SU-DHL-6 (cell line): Measurements from ENCODE around the gene LRRC4B.

Experiments used
- H2AFZ ChIP-seq: fragments of 200-600 bp; sonication (generic); 2 replicates; pipeline ENCODE4 v1.6.1; 2014; ENCODE audit warnings: low read depth, mild to moderate bottlenecking, moderate library complexity, mixed read lengths, antibody characterized with exemption, low read length; ENCODE audit not compliant: severe bottlenecking
- H3F3A ChIP-seq: fragments of 200-600 bp; shearing (Covaris generic); 2 replicates; pipeline ENCODE4 v1.6.0; 2016; ENCODE audit warnings: antibody characterized with exemption, mild to moderate bottlenecking; ENCODE audit not compliant: insufficient read depth
- H3K27ac ChIP-seq: fragments of 200-600 bp; sonication (generic); 2 replicates; pipeline ENCODE4 v1.5.1; 2016; ENCODE audit warnings: low read depth, mild to moderate bottlenecking, low read length, moderate library complexity, mixed read lengths
- H3K27me3 ChIP-seq: fragments of 200-600 bp; sonication (generic), shearing (Covaris generic); 2 replicates; pipeline ENCODE4 v1.6.0; 2014; ENCODE audit warnings: mild to moderate bottlenecking, low read length
- H3K36me3 ChIP-seq: fragments of 200-600 bp; sonication (generic); 2 replicates; pipeline ENCODE4 v1.6.1; 2014; ENCODE audit warnings: mild to moderate bottlenecking, low read length, mixed read lengths
- H3K4me2 ChIP-seq: fragments of 300-600, 200-600 bp; shearing (Covaris generic), sonication (generic); 2 replicates; pipeline ENCODE4 v1.6.0; 2014; ENCODE audit warnings: low read length, low read depth, mild to moderate bottlenecking; ENCODE audit not compliant: poor library complexity, severe bottlenecking
- H3K4me3 ChIP-seq: fragments of 200-600 bp; sonication (generic); 2 replicates; pipeline ENCODE4 v1.5.1; 2014; ENCODE audit warnings: antibody characterized with exemption, low read length, mild to moderate bottlenecking, mixed read lengths; ENCODE audit not compliant: insufficient read depth, poor library complexity, severe bottlenecking
- H3K79me2 ChIP-seq: fragments of 200-600 bp; sonication (generic); 2 replicates; pipeline ENCODE4 v1.6.1; 2014; ENCODE audit warnings: mild to moderate bottlenecking, low read length, moderate library complexity; ENCODE audit not compliant: insufficient read depth
- H3K9ac ChIP-seq: fragments of 200-600 bp; sonication (generic); 2 replicates; pipeline ENCODE4 v1.7.0; 2014; ENCODE audit warnings: mild to moderate bottlenecking, low read length
- H3K9me2 ChIP-seq: fragments of 200-600 bp; sonication (generic); replicated peaks from 2 replicates; pipeline ENCODE4 v1.6.1; 2014; ENCODE audit warnings: low read length; ENCODE audit not compliant: insufficient read depth
- H3K9me3 ChIP-seq: fragments of 200-600 bp; sonication (generic); 2 replicates; pipeline ENCODE4 v1.6.1; 2014; ENCODE audit warnings: low read length, mixed read lengths; ENCODE audit not compliant: insufficient read depth
- H4K20me1 ChIP-seq: fragments of 200-600 bp; sonication (generic); 2 replicates; pipeline ENCODE4 v1.6.1; 2014; ENCODE audit warnings: low read depth, mild to moderate bottlenecking, antibody characterized with exemption, low read length, moderate library complexity, mixed read lengths
- EZH2phosphoT487 ChIP-seq: fragments of 200-600 bp; sonication (generic), shearing (Covaris generic); conservative IDR thresholded peaks from 2 replicates; pipeline ENCODE4 v1.6.1; 2018; ENCODE audit warnings: mild to moderate bottlenecking, antibody characterized with exemption, low read length, moderate library complexity, mixed read lengths
- TF ChIP-seq, protein P1 (sequence below): fragments of 200-600 bp; sonication (generic); IDR thresholded peaks from one replicate; pipeline ENCODE4 v1.5.1; 2017; ENCODE audit warnings: antibody characterized with exemption, mild to moderate bottlenecking, low read length, moderate library complexity; ENCODE audit not compliant: insufficient read depth, poor library complexity, severe bottlenecking

Gene LRRC4B

DNA sequence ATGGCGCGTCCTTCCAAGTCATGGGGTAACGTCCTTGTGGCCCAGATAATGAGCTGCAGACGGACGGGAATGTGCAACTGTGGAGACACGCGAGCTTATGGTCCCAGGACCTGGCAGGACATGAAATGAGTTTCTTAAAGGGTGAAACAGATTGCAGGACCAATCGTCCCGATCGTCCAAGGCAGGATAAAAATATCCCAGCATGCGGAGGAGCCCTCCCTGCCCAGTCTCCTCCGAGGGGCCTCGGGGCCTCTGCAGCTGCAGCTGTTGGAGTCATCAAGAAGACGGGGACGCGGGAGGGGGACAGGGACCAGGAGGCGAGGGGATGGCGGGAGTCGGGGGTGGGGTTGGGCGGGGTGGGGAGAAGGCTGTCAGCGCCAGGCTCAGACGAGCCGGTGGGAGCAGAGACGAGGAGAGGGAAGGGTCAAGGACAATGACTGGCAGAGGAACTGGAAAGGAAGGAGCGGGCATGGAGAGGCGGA is 77.2 kb downstream of the LRRC4B start:
- no peak overlapping the region for H3K4me2 ChIP-seq
- 0 out of 2 replicates have a peak, but pooled peaks cover 3% of the 10 kb centered on the region for H3K36me3 ChIP-seq
- no peaks in the 10 kb centered on the region for H3K27me3 ChIP-seq
- H3K9me2 ChIP-seq: no peaks in the 10 kb centered on the region
- H3K9me3 ChIP-seq: peaks cover 6% of the 10 kb centered on the region; the same call in 1 of the 2 replicates
- no peaks in the 10 kb centered on the region for H3F3A ChIP-seq
- H3K27ac ChIP-seq: no peak overlapping the region
- TF ChIP-seq, protein P1, sequence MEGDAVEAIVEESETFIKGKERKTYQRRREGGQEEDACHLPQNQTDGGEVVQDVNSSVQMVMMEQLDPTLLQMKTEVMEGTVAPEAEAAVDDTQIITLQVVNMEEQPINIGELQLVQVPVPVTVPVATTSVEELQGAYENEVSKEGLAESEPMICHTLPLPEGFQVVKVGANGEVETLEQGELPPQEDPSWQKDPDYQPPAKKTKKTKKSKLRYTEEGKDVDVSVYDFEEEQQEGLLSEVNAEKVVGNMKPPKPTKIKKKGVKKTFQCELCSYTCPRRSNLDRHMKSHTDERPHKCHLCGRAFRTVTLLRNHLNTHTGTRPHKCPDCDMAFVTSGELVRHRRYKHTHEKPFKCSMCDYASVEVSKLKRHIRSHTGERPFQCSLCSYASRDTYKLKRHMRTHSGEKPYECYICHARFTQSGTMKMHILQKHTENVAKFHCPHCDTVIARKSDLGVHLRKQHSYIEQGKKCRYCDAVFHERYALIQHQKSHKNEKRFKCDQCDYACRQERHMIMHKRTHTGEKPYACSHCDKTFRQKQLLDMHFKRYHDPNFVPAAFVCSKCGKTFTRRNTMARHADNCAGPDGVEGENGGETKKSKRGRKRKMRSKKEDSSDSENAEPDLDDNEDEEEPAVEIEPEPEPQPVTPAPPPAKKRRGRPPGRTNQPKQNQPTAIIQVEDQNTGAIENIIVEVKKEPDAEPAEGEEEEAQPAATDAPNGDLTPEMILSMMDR: no peak
- no peak for TF ChIP-seq EZH2phosphoT487
- no peak overlapping the region for H2AFZ ChIP-seq
- H4K20me1 ChIP-seq: no peaks in the 10 kb centered on the region
- H3K9ac ChIP-seq: no peak overlapping the region
- no peaks in the 10 kb centered on the region for H3K79me2 ChIP-seq
- H3K4me3 ChIP-seq: no peak overlapping the region

DNA sequence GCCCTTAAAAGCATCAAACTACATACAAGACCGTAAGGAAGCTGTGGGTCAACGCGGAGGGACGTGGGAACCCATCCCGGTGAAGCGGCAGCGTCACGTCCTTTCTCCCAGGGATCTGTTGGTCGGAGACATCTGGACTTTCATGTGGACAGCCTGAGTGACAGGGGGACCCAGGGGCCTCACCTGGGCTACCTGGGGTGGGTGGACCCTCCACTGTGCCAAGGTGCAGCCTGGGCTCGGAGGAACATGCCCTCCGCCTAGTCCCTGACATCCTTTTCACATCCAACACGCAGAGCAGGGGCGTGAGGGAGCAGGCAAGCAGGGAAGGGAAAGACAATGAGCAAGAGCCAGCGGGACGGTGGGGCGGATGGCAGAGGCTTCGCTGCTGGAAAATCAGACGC is 77.8 kb downstream of the LRRC4B start:
- H3K36me3 ChIP-seq: 0 out of 2 replicates have a peak, but pooled peaks cover 3% of the 10 kb centered on the region
- no peaks in the 10 kb centered on the region for H3F3A ChIP-seq
- peaks cover 6% of the 10 kb centered on the region; the same call in 1 of the 2 replicates for H3K9me3 ChIP-seq
- no peak overlapping the region for H2AFZ ChIP-seq
- H3K4me2 ChIP-seq: no peak overlapping the region
- no peak overlapping the region for H3K9ac ChIP-seq
- H3K27me3 ChIP-seq: no peaks in the 10 kb centered on the region
- H4K20me1 ChIP-seq: no peaks in the 10 kb centered on the region
- no peaks in the 10 kb centered on the region for H3K79me2 ChIP-seq
- no peak overlapping the region for H3K27ac ChIP-seq
- H3K9me2 ChIP-seq: no peaks in the 10 kb centered on the region
- TF ChIP-seq, protein P1: no peak
- no peak for TF ChIP-seq EZH2phosphoT487
- no peak overlapping the region for H3K4me3 ChIP-seq

DNA sequence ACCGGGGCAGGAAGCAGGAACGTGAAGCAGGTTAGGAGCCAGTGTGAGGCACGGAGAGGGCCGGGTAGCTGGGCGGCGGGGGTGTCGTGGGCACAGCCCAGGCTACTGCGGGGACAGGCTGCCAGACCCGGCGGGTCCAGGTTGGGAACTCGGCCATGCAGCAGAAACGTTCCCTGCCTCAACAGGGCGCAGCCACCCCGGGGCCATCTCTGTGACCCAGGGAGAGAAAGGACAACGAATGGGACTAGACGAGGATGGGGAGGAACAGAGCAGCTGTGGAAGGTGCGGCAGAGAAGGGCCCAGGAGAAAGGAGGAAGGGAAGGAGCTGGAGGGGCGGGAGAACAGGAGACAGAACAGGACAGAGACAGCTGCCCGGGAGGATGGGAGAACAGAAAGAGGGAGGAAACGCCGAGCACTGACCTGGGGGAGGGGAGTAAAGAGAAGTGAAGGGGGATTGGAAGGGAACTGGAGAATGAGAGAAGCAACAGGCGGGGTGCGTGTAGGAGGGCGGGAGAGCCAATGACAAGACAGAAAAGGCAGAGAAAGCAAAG is 78.7 kb downstream of the LRRC4B start:
- TF ChIP-seq EZH2phosphoT487: no peak
- TF ChIP-seq, protein P1: no peak
- no peak overlapping the region for H3K4me2 ChIP-seq
- H3K36me3 ChIP-seq: 0 out of 2 replicates have a peak, but pooled peaks cover 3% of the 10 kb centered on the region
- H3F3A ChIP-seq: no peaks in the 10 kb centered on the region
- no peaks in the 10 kb centered on the region for H4K20me1 ChIP-seq
- no peaks in the 10 kb centered on the region for H3K79me2 ChIP-seq
- H3K27ac ChIP-seq: no peak overlapping the region
- H3K4me3 ChIP-seq: no peak overlapping the region
- no peak overlapping the region for H2AFZ ChIP-seq
- no peak overlapping the region for H3K9ac ChIP-seq
- H3K27me3 ChIP-seq: no peaks in the 10 kb centered on the region
- no peaks in the 10 kb centered on the region for H3K9me2 ChIP-seq
- peaks cover 6% of the 10 kb centered on the region; the same call in 1 of the 2 replicates for H3K9me3 ChIP-seq
